SK-N-SH treated with all-trans-retinoic acid at 6 μM for 48 hours (cell line): ENCODE results near the gene ST6GALNAC3.

Experiments
- TCF4 ChIP-seq: fragments of 250-450 bp; sonication (Bioruptor Pico); IDR thresholded peaks from 2 replicates; pipeline ENCODE4 v1.8.0; 2021; ENCODE audit warnings: mild to moderate bottlenecking, moderate library complexity, borderline replicate concordance
- TF ChIP-seq, protein P1 (sequence below): fragments of 250-450 bp; sonication (Bioruptor Pico); IDR thresholded peaks from 2 replicates; pipeline ENCODE4 v1.5.1; 2020; ENCODE audit warnings: low read depth, mild to moderate bottlenecking, moderate library complexity

DNA sequence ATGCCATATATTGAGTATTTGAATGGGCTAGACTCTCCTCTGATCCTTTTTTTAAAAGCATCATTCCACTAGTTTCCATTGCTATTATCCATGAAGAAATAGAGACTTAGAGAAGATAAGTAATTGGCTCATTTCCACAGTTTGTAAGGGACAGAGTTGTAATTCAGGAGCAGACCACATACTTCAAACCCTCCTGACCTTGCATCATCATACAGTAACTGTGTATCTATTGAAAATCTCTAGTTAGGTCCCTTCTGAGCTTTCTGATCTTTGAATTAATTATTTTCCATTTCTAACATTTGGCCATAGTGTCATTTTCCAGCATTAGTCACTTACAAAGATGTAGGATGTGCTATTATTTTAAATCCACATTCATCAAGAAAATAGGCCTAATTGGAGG, 406.3 kb downstream of the ST6GALNAC3 start:
- TF ChIP-seq, protein P1, sequence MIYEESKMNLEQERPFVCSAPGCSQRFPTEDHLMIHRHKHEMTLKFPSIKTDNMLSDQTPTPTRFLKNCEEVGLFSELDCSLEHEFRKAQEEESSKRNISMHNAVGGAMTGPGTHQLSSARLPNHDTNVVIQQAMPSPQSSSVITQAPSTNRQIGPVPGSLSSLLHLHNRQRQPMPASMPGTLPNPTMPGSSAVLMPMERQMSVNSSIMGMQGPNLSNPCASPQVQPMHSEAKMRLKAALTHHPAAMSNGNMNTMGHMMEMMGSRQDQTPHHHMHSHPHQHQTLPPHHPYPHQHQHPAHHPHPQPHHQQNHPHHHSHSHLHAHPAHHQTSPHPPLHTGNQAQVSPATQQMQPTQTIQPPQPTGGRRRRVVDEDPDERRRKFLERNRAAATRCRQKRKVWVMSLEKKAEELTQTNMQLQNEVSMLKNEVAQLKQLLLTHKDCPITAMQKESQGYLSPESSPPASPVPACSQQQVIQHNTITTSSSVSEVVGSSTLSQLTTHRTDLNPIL (CRISPR knock-in tag), result no peak
- no peak for TF ChIP-seq TCF4
